Measurements from ENCODE around the gene CRIP3.

The CRIP3 gene

GRCh38 chr6:43258180-43258579 lies 50.4 kb downstream of the CRIP3 start:
- DNase-seq (ENCODE audit: insufficient read length, low spot score) (no peak), FAIRE-seq (no peak)

DNA sequence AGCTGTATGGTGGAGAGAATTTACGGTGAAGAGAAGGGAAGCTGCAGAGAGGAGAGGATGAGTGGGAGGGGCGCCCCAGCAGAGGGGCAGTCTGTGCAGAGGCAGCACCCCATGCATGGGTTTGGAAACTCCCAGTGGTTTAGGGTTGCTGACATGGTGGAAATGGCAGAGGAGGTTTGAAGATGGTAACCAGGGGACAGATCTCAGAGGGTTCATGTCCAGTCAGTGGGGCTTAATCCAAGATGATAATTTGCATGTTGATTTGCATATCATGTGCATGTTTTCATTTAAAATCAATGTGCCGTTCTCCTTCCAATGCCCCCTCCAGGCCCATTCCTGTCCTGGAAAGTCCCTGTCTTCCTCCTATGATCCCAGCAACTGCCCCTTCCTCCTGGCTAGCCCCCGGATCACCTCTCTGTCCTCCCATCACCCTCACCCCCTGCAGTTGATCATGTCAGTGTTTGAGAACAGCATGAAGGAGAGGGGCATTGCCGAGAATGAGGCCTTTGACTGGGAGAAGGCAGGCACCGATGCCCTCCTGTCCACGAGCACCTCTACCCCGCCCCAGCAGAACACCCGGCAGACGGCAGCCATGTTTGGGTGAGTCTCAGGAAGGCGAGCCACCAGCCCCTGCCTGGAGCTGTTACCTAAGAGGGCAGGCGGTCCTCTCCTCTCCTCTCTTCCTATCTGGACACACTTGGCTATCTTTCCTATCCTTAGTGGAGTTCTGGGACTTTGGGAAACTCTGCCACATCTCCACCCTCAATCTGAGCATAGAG lies 51.1 kb downstream of the CRIP3 start:
- DNase-seq (ENCODE audit: insufficient read length, low spot score) (no peak), FAIRE-seq (no peak)

DNA sequence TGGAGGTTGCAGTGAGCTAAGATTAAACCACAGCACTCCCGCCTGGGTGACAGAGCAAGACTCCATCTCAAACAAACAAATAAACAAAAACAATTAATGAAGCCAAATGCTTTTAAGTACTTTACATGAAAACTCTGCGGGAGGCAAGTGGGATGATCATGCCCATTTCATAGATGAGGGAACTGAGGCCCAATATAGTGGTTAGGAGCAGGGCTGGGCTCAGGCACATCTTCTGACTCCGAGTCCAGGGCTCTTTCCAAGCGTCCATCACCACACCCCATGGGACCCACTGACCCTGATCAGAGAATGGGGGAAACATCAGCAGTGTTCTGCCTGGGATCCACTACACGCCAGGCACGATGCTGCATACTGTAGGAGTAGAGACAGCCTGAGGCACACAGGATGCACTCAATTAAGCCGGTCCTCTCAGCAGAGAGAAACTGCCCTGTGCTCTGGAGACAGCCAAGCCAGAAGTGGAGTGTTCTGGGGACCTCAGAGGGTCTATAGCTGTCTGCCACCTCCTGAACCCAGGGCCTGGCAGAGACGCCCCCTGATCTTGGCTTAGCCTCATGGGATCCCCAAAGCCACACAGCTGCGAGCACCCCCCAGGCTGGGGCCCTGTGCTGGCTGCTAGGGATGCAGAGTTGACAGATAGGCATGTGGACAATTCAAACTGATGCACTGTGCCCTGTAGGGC lies 51.8 kb downstream of the CRIP3 start:
- DNase-seq (ENCODE audit: insufficient read length, low spot score) (no peak), FAIRE-seq (no peak)

All from HTR-8/SVneo (cell line).